IgD-negative memory B cell (primary cell): ENCODE measurements around the gene GARIN6. TPM values are rescaled to one million over a fixed set of nuclear protein-coding genes. Genes with fewer than 3 reads are reported as not detected.
A peak's percentile ranks its signal among the peaks of the same experiment; 100 is the strongest.
"Not testable (repeated sequence)": the region's sequence is repeated elsewhere in the genome, so short reads cannot be mapped to it uniquely, and the experiment has no call there.

Experiments used
- H3K27ac Mint-ChIP-seq, 3 donors: one replicate each; pipeline ENCODE4 v1.8.0; 2020 to 2022; ENCODE audit warnings: mild to moderate bottlenecking in 3 of 3, mixed read lengths in 3 of 3, moderate library complexity in 1 of 3
- H3K27me3 Mint-ChIP-seq: one replicate; pipeline ENCODE4 v1.8.0; 2021; ENCODE audit warnings: mixed read lengths
- H3K36me3 Mint-ChIP-seq: one replicate; pipeline ENCODE4 v1.8.0; 2020; ENCODE audit warnings: mild to moderate bottlenecking, mixed read lengths
- H3K4me1 Mint-ChIP-seq, 3 donors: one replicate each; pipeline ENCODE4 v1.8.0; 2020 to 2022; ENCODE audit warnings: mixed read lengths in 3 of 3, mild to moderate bottlenecking in 1 of 3
- H3K4me3 Mint-ChIP-seq, 4 donors: one replicate each; pipeline ENCODE4 v1.8.0; 2020 to 2022; ENCODE audit warnings: mild to moderate bottlenecking in 4 of 4, mixed read lengths in 4 of 4, moderate library complexity in 3 of 4
- H3K9me3 Mint-ChIP-seq, 3 donors: one replicate each; pipeline ENCODE4 v1.8.0; 2020 to 2021; ENCODE audit warnings: mixed read lengths in 3 of 3, mild to moderate bottlenecking in 1 of 3
- polyA plus RNA-seq: library from polyadenylated mRNA; unstranded; fragments of 300-500 nt; fragmentation: Illumina TruSeq; gene quantifications from one replicate; pipeline ENCODE4 v1.2.3, GENCODE V29; 2021

The GARIN6 gene
- polyA plus RNA-seq = not detected

DNA sequence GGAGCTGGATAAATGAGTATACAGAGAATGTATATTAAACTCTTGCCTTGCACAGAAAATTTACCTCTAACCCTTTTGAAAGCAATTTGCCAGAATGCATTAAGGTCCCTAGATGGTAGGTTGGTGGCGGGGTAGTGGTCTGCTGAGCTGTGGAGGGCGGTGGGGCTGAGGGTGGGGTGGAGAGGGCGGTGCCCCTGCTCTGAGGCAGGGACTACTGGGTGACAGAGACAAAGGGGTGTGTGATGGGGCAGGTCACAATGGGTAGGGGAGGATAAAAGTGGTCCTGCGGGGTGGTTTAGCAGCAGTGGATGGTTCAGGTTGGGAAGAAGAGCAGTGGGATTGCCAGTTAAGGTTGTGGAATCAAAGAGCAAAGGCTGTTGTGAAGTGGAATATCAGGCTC lies at the start of gene GARIN6:
TSS of gene GARIN6 (plus strand) at position 301 of the 400 bp plus-strand sequence. CDS start 422 bp downstream, outside the sequence.
- H3K27ac Mint-ChIP-seq = no peak within 1 kb of the TSS

GRCh38 chr12:99598785-99599184 lies 48.8 kb upstream of the GARIN6 start:
- no peaks in the 10 kb centered on the region for H3K4me1 Mint-ChIP-seq
- H3K27ac Mint-ChIP-seq = no peak overlapping the region
- peaks cover 0 to 3% (median 0%) of the 10 kb centered on the region in 3 donors for H3K9me3 Mint-ChIP-seq
- no peak overlapping the region for H3K4me3 Mint-ChIP-seq
- H3K36me3 Mint-ChIP-seq = no peaks in the 10 kb centered on the region
- no peaks in the 10 kb centered on the region for H3K27me3 Mint-ChIP-seq

More for the DNA sequence above, at the start of gene GARIN6:
- no peak within 1 kb of the TSS for H3K4me3 Mint-ChIP-seq
- H3K9me3 Mint-ChIP-seq = no peaks in the 10 kb centered on the region
- no peaks in the 10 kb centered on the region for H3K36me3 Mint-ChIP-seq
- no peaks in the 10 kb centered on the region for H3K27me3 Mint-ChIP-seq
- no peaks in the 10 kb centered on the region for H3K4me1 Mint-ChIP-seq

GRCh38 chr12:99600388-99600787 lies 47.2 kb upstream of the GARIN6 start:
- H3K27me3 Mint-ChIP-seq = no peaks in the 10 kb centered on the region
- peaks cover 0 to 3% (median 0%) of the 10 kb centered on the region in 3 donors for H3K9me3 Mint-ChIP-seq
- H3K4me1 Mint-ChIP-seq = no peaks in the 10 kb centered on the region
- no peak overlapping the region for H3K4me3 Mint-ChIP-seq
- H3K27ac Mint-ChIP-seq = no peak overlapping the region
- no peaks in the 10 kb centered on the region for H3K36me3 Mint-ChIP-seq

GRCh38 chr12:99609455-99610181 lies 37.9 kb upstream of the GARIN6 start:
- H3K9me3 Mint-ChIP-seq = peaks cover 0 to 3% (median 2%) of the 10 kb centered on the region in 3 donors
- H3K27ac Mint-ChIP-seq = no peak overlapping the region
- no peak overlapping the region for H3K4me3 Mint-ChIP-seq
- no peaks in the 10 kb centered on the region for H3K4me1 Mint-ChIP-seq
- H3K36me3 Mint-ChIP-seq = no peaks in the 10 kb centered on the region
- no peaks in the 10 kb centered on the region for H3K27me3 Mint-ChIP-seq

DNA sequence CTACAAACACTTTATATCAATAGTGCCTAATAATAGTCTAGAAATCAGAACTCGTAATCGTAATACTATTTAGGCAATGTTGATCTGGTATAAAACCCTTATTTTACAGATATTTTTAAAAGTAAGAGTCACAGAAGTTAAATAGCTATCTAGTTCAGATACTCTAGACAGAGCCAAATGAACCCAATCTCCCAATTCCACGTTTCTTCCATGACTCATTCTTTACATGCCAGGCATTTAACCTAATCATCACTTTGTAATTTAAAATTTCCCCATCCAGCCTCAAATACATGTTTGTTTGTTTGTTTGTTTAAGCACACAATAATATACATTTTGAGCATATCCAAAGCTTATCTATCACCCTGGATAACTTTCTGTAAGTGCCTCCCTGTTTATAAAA lies 36.4 kb upstream of the GARIN6 start:
- no peak overlapping the region for H3K4me3 Mint-ChIP-seq
- H3K27ac Mint-ChIP-seq = no peak overlapping the region
- peaks cover 0 to 3% (median 2%) of the 10 kb centered on the region in 3 donors for H3K9me3 Mint-ChIP-seq
- H3K4me1 Mint-ChIP-seq = peaks cover 0 to 4% (median 0%) of the 10 kb centered on the region in 3 donors
- H3K27me3 Mint-ChIP-seq = no peaks in the 10 kb centered on the region
- H3K36me3 Mint-ChIP-seq = no peaks in the 10 kb centered on the region

DNA sequence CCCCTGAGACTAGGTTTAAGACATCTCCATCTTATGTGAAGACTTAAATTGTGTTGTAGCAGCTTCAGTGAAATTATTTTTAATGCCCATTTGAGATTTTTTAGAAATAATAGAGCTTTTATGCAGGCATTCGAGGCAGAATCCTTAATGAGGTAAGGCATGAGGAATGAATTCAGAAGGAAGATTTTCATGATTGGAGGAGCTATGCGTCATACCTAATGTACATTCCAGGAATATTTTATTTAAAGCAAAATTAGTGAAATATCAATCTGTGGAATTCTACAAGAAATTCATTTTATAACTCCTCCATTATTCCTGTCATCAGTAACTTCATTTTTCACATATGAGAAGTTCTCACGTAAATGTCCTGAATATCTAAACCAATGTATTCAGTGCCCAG lies 36.0 kb upstream of the GARIN6 start:
- H3K27me3 Mint-ChIP-seq = no peaks in the 10 kb centered on the region
- H3K4me1 Mint-ChIP-seq = peaks cover 0 to 4% (median 0%) of the 10 kb centered on the region in 3 donors
- no peaks in the 10 kb centered on the region for H3K36me3 Mint-ChIP-seq
- no peak overlapping the region for H3K27ac Mint-ChIP-seq
- peaks cover 0 to 3% (median 2%) of the 10 kb centered on the region in 3 donors for H3K9me3 Mint-ChIP-seq
- no peak overlapping the region for H3K4me3 Mint-ChIP-seq

DNA sequence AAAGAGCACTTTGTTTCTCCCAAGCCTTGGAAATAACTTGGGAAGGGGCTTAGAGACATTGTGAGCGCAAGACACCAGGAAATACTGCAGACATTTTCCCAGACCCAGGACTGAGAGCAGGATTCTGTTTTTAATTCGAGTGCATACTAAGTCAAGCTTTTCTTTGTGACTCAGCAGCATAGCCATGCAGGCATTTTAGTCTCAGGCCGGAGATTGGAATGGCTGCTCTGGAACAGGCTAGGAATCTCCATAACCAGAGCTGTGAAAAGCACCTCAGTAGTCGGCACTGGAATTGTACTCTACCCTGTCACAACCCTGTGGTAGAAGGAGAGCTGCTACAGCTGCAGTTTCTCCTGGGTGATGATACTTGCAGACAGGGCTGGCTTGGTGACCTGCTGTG lies 28.9 kb upstream of the GARIN6 start:
- peaks cover 3 to 19% (median 15%) of the 10 kb centered on the region in 3 donors for H3K9me3 Mint-ChIP-seq

DNA sequence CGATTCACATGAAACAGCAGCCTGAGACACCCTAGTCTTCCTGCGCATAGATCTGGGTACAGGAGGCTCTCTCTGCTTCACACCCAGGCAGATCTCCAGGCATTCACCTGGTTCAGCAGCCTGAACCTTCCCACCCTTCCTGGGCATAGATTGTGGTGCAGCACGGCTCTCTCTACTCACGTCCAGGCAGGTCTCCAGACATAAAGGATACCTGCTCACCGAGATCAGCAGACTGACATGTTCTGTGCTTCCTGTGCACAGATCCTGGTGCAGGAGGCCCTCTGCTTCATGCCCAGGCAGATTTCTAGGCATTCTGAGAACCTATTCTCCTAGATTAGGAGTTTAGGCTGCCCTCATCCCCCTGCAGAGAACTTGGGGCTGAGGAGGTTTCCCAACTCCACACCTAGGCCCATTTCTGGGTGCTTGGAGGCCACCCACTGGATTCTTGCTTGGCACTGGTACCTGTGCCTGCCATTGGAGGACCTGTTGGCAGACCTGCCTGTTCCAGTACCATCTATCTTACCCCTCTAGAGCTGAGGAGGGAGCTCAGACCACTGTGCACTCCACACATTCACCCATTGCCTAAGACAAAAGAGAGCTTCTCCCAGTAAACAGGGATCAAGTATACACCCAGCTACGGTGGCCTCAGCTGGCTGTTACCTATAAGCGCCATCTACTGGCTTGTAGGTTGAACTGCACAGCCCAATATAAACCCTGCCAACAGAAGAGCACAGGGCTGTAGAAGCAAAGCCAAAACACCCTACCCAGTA lies 28.0 kb upstream of the GARIN6 start:
- Mint-ChIP-seq H3K9me3 (peaks cover 5 to 19% (median 12%) of the 10 kb centered on the region in 3 donors), H3K36me3 (no peaks in the 10 kb centered on the region), H3K27me3 (no peaks in the 10 kb centered on the region), H3K4me1 (peaks cover 0 to 4% (median 0%) of the 10 kb centered on the region in 3 donors), H3K27ac (no peak overlapping the region), H3K4me3 (no peak overlapping the region)

More for the DNA sequence above, 28.9 kb upstream of the GARIN6 start:
- no peaks in the 10 kb centered on the region for H3K36me3 Mint-ChIP-seq
- H3K4me1 Mint-ChIP-seq = peaks cover 0 to 4% (median 0%) of the 10 kb centered on the region in 3 donors
- no peaks in the 10 kb centered on the region for H3K27me3 Mint-ChIP-seq
- no peak overlapping the region for H3K27ac Mint-ChIP-seq
- no peak overlapping the region for H3K4me3 Mint-ChIP-seq

DNA sequence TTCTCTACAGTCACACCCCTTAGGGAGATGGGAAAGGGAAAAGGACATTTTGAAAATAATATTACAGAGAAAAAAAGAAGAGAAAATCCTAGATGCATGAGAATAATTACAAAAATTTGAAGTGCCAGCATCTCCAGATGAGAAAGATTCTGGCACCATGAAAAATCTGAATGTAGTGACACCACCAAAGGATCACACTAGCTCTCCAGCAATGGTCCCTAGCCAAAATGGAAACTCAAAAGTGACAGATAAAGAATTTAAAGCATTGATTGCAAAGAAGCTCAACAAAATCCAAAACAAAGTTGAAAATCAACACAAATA lies 27.4 kb upstream of the GARIN6 start:
- Mint-ChIP-seq H3K36me3 (no peaks in the 10 kb centered on the region), H3K27me3 (no peaks in the 10 kb centered on the region), H3K27ac (no peak overlapping the region), H3K9me3 (peaks cover 5 to 22% (median 12%) of the 10 kb centered on the region in 3 donors), H3K4me1 (peaks cover 0 to 4% (median 0%) of the 10 kb centered on the region in 3 donors), H3K4me3 (no peak overlapping the region)

- H3K36me3 Mint-ChIP-seq, H3K4me1 Mint-ChIP-seq, H3K27ac Mint-ChIP-seq, H3K4me3 Mint-ChIP-seq, H3K27me3 Mint-ChIP-seq: not testable (repeated sequence)
- H3K9me3 Mint-ChIP-seq = peaks cover 5 to 22% (median 5%) of the 10 kb centered on the region in 3 donors
Measured at GRCh38 chr12:99624591-99624990, 23.0 kb upstream of the GARIN6 start.

DNA sequence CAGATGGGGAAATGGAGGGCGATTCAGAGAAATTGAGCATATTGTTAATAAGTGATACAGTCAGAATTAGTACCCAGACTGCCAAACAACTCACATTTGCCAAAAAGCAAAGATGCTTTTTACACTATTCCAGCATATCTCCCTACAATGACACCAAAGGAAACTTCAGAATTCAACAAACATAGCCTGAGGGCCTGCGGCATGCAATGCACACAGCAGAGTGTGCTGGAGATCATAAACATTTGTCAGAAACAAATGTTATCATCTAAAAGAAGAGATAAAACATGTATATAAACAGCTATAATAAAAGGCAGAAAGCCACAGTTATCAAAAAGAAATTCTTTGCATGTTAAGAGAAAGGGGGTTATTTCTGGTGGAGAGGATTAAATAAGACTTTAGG lies 20.1 kb upstream of the GARIN6 start:
- H3K9me3 Mint-ChIP-seq = peaks cover 2 to 8% (median 3%) of the 10 kb centered on the region in 3 donors
- no peaks in the 10 kb centered on the region for H3K27me3 Mint-ChIP-seq
- H3K36me3 Mint-ChIP-seq = no peaks in the 10 kb centered on the region
- no peak overlapping the region for H3K4me3 Mint-ChIP-seq
- H3K27ac Mint-ChIP-seq = peak overlapping the region in 1 of 3 donors; percentile 21
- H3K4me1 Mint-ChIP-seq = no peaks in the 10 kb centered on the region

DNA sequence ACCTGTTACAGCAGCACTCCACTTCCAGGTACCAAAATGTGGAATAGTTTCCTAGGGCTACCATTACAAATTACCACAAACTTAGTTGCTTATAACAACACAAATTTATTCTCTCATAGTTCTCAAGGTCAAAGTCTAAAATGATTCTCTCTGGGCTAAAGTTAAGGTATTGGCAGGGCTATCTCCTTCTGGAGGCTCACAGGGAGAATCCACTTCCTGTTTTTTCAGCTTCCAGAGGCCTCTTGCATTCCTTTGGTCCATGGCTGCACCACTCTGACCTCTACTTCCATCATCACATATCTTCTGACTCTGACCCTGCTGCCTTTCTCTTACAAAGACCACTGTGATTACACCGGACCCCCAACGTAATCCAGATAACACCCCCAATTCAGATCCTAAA lies 2.9 kb upstream of the GARIN6 start:
- no peak overlapping the region for H3K27ac Mint-ChIP-seq
- H3K9me3 Mint-ChIP-seq = peaks cover 0 to under 1% (median 0%) of the 10 kb centered on the region in 3 donors
- no peaks in the 10 kb centered on the region for H3K4me1 Mint-ChIP-seq
- no peak overlapping the region for H3K4me3 Mint-ChIP-seq
- no peaks in the 10 kb centered on the region for H3K27me3 Mint-ChIP-seq
- H3K36me3 Mint-ChIP-seq = no peaks in the 10 kb centered on the region

DNA sequence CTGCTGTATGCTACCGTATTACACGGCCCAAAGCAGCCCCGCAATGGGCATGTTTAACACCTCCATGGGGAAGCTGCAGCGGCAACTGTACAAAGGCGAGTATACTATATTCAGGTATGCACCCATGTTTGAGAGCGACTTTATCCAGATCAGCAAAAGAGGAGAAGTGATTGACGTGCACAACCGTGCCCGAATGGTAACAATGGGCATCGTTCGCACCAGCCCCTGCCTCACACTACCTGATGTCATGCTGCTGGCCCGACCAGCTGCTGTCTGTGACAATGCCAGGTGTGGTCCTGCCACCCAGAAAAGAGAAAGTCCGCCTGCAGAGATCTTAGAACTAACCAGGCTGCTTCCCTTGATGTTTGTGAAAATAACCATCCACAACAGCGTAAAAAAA lies 630 bp downstream of the GARIN6 start:
- Mint-ChIP-seq H3K9me3 (no peaks in the 10 kb centered on the region), H3K36me3 (no peaks in the 10 kb centered on the region), H3K4me3 (no peak overlapping the region), H3K27ac (no peak overlapping the region), H3K4me1 (no peaks in the 10 kb centered on the region), H3K27me3 (no peaks in the 10 kb centered on the region)

DNA sequence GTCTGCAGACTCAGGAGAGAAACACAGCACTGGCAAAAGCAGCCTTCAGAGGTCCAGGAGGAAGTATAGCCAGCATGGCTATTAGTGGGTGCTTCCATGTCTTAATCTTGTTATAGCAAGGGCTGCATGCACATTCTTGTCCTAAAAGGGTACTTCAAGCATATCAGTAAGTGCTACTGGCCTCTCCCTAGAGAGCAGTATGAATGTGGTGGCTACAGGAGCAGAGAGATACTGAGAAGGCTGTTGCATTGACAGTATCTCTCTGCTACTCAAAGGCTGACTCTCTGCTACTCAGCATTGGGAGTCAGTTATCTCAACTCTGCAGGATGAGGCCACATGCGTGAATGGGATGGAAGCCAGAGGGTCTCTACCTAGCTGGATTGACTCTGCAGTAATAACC lies 2.0 kb downstream of the GARIN6 start:
- no peak overlapping the region for H3K27ac Mint-ChIP-seq
- H3K4me3 Mint-ChIP-seq = peak overlapping the region in 1 of 4 donors; percentile 11
- H3K36me3 Mint-ChIP-seq = no peaks in the 10 kb centered on the region
- H3K27me3 Mint-ChIP-seq = no peaks in the 10 kb centered on the region
- no peaks in the 10 kb centered on the region for H3K9me3 Mint-ChIP-seq
- H3K4me1 Mint-ChIP-seq = no peaks in the 10 kb centered on the region

DNA sequence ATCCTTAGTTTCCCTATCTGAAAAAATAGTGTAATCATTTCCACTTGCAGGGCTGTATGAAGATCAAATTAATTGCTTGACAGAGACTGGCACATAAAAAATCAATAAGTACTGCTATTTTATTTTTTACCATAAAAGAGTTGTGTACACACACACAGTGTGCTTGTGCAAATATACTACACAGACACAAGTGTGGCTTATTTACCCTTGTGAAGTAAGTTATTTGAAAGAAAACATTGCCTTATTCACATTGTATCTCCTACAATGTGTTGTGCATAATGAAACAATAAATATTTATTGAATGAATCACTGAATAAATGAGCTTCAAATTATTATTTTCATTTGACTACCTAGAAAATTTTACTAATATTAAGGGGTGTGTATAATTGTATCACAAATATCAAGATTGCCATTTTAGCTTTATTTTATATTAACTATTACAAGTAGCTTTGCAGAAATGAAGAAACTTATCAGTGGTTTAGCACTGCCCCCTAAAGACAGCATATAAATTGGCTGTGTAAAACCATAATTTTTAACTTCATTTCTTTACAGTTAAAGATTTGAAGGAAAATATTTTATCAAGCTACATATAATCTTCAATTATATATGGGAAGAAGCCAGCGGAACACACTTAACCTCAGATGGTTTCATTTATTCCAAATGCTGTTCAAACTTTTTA lies 11.3 kb downstream of the GARIN6 start:
- Mint-ChIP-seq H3K27me3 (no peaks in the 10 kb centered on the region), H3K4me1 (no peaks in the 10 kb centered on the region), H3K36me3 (no peaks in the 10 kb centered on the region), H3K9me3 (peaks cover 0 to 1% (median 0%) of the 10 kb centered on the region in 3 donors), H3K27ac (no peak overlapping the region), H3K4me3 (no peak overlapping the region)
